GM19328 (cell line): Measurements from ENCODE around the gene RHBDD3.
A peak's percentile ranks its signal among the peaks of the same experiment; 100 is the strongest.

ENCODE experiments used
- ATAC-seq: cut with Tn5 transposase; IDR thresholded peaks from one replicate; pipeline ENCODE4 v1.9.1; 2021; ENCODE audit warnings: mild to moderate bottlenecking, moderate library complexity; ENCODE audit not compliant: unreplicated experiment

RHBDD3 gene

DNA sequence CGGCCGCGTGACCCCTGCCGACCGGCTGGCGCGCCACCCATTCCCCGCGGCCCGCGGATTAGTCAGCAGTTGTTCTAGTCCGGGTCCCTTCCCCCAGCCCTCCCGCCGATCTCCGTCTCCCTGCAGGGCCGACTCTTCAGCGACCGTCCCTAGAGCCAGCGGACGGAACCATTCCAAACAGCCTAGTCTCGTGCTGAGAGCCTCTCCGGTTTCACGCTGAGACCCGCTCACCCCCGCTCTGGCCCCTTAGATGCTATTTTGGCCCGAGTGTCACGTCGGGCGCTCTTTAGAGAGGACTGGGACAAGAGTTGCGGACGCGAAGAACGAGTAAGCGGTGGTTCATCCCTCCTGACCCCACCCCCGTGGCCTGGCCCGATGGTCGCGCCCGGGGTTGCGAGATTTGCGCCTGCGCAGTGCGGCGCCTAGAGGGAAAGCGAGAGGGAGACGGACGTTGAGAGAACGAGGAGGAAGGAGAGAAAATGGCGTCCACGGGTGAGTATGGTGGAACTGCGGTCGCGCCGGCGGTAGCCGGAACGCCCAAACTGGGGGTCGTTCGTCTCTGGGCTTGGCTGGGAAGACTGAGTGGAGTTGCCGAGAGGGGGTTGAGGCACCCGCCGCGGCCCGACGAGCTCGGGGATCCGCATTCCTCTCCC, at the start of gene RHBDD3, which contains the start of gene EWSR1:
Gene RHBDD3, minus strand, starts transcription at position 124 of the 653 bp plus-strand sequence. CDS start 2,355 bp downstream, outside the sequence.
Gene EWSR1, plus strand, starts transcription at position 411 of the 653 bp plus-strand sequence. Its CDS starts 69 bp downstream, at position 480.
- peak; percentile 76 for ATAC-seq

DNA sequence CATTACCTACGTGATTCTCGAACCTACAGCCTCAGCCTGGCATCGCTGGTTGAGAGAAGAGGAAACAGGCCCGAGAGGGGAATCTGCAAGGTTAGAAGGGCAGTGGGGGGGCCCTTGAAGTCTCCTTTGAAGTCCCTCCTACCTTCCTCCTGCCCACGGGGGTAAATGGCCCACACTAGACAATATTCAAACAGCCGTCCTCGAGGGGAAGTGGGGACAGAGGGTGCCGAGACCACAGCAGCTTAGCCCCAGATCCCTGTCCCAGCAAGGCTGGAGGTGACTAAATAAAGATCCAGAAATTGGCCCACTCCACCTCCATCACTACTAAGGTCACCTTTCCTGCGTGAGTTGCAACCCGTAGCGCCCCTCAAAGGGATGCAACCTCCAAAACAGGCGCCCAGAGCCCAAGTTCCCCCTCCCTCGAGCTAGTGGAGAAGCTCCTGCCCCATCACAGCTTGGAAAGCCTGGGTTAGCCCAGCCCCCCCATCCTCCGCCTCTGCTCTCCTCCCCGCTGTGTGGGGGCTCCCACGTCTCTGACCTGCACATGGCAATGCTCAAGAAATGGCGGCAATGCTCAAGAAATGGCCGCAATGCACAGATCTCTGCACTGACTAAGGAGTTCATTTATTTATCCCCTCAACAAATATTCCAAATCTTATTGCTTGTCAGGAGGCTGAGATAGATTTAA, 48.5 kb upstream of the RHBDD3 start:
- ATAC-seq, result no peak

DNA sequence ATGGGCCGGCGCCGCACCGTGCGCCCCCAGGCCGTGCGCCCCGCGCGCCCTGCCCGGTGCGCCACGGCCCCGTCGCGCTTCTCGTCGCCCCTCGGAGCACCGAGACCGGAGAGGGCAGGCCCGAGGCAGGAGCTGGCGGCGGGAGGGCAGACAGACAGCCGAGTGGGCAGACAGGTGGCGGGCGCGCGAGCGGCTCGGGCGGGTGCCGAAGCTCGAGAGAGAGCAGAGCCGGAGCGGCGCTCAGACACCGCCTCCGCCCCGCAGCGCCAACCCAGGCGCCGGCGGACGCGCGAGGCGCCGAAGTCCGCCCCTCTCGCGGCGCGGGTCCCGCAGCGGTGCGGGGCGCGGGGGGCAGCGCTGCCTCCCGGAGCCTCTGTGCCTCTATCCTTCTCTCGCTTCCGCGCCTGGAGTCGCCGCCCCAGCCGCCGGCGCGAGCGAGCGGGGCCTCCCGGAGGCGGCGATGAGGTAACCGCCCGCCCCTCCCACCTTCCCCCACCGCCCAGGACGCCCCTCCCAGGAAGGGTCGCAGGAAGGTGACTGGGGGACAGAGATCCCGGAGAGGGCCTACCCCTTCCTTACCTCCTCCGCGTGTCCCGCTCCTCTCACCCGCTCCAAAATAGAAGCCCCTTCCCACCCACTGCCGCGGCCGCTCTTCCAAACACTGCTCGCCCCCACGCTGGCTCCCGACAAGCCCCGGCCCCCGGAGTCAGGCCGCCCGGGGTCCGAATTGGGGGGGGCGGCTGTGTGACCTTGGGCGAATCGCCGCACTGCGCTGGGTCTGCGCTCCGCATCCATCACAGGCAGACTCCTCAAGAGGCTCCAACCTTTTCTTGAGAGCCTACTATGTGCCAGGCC, 47.7 kb upstream of the RHBDD3 start, which contains the start of gene RASL10A:
Gene RASL10A, minus strand, starts transcription at position 412 of the 855 bp plus-strand sequence. CDS start 451 bp downstream, outside the sequence.
- no peak for ATAC-seq

DNA sequence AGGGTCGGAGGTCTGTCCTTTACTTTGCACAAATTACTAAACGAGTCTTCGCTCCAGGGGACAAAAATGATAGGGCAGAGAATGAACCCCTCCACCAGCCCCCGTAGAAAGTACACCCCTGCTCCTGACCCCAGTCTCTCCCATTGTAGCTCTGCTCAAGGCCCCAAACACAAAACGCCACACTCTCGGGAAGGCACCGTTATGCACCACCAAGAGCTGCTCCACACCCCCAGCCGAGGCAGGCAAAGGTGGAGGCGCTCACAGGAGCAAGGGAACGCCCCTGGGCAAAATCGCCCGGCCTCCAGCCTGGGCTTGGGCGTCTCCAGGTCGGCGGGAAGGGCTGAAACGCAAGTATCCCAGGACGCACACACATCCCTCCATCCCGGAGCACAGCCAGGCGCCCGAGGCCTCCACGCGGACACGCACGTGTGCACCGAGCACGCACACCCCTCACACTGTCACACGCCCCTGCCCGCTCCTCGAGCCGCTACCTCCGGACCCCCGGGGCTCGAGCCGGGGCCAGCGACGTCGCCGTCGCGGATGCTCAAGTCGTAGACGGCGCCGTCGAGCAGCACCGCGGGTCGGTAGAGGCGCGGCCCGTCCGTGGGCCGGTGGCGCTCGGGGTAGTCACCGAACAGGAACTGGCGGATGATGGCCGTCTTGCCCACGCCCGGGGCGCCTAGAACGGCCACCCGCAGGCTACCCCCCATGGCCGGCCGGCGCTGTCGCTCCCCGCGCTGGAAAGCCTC, 46.9 kb upstream of the RHBDD3 start:
- no peak for ATAC-seq

DNA sequence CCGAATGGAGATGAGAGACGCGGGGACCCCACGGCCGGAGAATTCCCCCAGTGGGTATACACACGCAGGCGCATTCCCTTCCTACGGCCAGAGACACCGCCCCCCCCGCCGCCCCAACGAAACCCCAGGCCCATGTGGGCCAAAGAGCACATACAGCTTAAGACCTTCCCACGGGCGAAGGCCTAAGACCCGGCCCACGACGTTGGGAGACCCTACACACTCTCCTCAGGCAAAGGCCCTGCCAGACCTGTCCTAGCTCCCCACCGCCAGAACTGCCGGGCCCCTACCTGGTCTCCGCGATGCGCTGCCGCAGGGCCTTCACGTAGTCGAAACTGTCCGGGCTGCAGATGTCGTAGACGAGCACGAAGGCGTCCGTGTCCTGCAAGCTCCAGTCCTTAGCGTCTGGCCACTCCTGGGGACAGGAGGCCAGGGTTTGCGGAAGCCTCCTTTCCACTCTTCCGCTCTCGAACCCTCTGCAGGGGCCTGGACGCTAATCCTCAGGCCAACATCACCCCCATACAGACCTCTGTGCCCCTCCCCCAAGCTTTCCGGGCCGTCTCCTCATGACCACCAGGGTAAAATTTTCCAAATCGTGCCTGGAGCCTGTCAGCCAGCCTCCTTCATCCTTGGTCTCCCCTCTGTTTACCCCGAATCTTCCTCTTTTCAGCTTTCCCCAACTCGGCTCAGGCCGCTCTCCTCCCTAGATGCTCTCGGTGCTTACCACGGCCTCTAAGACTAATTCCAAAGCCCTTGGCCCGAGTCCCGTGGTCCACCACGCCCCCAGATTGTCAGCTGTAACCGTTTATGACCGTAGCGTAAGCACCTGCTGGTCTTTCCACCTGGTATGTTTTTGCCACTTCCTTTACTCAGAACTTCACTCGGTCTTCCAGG, 46.0 kb upstream of the RHBDD3 start:
- ATAC-seq, result no peak

DNA sequence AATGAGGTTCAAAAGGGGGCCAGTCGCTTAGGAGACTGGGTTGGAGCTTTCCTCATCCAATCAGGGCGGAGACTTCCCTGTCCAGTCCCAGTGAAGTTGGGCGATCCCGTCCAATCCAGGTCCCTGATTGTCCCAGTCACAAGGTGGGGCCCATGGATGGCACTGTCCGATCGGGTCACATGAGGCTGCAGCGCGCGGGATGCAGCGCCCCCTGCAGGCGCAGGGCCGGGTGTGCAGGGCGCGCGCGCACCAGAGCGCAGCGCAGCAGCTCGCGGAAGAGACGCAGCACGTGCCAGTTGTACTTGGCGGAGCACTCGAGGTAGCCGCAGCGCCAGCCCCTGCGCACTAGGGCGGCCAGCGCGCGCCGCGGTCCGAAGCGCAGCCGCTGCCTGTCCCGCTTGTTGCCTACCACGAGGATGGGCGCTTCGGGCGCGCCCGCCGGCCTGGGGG, 45.4 kb upstream of the RHBDD3 start:
- no peak for ATAC-seq

DNA sequence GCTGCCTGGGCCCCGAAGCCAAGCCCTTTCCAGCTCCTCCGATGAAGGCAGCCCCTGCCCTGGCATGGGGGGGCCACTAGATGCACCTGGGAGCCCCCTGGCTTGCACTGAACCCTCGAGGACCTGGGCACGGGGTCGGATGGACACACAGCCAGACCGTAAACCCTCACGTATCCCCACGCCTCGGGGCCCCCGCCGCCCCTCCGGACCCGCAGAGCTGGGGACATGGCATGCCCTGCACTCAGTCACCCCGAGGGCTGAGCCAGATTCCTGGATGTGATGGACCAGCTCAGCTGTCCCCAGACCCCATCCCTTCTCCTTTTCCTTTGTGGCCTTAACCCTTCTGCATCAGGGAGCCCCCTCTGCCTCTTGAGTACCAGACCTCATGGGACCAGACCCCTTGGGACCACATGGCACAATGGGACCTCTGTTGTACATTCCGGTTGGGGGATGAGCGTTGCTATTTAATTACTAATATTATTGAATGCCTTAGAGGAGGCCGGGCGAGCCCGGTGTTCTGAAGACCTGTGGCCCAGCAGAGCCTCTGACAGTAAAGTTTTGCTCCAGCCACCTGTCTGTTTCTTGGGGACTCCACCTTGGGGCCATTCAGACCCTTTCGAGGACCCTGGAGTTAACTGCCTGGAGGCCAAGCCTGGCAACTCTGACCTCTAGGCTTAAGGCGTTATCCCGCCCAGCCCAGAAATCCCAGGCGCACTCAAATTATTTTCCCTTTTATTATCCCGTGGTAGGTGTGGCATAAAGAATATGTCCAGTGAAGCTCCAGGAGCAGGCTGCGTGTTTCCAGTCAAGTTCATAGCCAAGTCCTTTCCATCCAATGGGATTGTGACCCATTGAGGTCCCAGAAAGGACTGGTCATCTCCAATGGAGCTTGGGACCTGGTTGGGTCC, 44.7 kb upstream of the RHBDD3 start:
- ATAC-seq, result no peak

DNA sequence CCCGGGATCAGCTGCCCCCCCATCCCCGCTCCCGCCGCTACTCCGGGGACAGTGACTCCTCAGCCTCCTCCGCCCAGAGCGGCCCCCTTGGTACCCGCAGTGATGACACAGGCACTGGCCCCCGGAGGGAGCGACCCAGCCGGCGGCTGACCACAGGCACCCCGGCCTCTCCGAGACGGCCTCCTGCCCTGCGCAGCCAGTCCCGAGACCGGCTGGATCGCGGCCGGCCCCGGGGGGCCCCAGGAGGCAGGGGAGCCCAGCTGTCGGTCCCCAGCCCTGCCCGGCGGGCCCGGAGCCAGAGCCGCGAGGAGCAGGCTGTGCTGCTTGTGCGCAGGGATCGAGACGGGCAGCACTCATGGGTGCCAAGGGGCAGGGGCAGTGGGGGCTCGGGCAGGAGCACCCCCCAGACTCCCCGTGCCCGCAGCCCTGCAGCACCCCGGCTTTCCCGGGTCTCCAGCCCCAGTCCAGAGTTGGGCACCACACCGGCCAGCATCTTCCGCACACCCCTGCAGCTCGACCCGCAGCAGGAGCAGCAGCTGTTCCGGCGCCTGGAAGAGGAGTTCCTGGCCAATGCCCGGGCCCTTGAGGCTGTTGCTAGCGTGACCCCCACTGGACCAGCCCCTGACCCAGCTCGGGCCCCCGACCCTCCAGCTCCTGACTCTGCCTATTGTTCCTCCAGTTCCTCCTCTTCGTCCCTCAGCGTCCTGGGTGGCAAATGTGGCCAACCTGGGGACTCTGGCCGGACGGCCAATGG, 43.9 kb upstream of the RHBDD3 start:
- ATAC-seq, result no peak

DNA sequence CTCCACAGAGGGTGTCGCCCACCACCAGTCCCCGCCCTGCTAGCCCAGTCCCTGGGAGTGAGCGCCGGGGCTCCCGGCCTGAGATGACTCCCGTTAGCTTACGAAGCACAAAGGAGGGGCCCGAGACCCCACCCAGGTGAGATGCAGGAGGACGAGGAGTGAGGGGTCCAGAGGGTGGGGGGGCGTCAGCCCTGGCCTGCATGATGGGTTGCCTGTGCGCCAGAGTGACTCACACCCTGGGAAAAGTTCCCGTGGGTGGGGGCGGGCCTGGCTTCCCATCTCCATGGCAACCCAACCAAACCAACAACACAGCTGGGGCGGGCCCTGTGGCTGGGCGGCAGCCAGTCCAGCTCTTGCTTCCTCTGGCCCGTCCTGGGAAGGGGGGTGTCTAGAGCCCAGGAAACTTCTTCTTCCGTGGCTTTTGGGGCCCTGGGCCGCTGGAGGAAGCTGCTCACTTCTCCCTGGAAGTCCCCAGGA, 43.1 kb upstream of the RHBDD3 start:
- ATAC-seq, result no peak

DNA sequence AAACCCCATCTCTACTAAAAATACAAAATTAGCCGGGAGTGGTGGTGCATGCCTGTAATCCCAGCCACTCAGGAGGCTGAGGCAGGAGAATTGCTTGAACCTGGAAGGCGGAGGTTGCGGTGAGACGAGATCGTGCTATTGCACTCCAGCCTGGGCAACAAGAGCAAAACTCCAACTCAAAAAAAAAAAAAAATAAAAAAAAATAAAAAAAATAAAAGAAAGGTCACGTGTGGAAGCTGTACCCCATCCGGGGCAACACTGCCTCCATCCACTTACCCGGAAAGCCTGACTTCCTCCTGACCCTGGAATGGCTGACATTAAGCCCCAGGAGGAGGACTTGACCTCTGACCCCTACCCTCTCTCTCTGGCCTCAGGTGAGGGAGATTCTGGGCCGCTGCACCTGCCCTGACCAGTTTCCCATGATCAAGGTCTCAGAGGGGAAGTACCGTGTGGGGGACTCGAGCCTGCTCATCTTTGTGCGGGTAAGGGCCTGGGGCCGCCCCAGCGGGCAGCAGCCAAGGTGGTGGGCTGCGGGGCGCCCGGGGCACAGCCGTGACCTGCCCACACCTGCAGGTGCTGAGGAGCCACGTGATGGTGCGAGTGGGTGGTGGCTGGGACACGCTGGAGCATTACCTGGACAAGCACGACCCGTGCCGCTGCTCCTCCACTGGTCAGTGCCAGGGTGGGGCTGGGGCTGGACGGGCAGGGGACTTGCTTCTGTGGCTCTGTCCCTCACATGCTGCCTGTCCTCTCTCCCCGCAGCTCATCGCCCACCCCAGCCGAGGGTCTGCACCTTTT, 42.5 kb upstream of the RHBDD3 start:
- no peak for ATAC-seq

DNA sequence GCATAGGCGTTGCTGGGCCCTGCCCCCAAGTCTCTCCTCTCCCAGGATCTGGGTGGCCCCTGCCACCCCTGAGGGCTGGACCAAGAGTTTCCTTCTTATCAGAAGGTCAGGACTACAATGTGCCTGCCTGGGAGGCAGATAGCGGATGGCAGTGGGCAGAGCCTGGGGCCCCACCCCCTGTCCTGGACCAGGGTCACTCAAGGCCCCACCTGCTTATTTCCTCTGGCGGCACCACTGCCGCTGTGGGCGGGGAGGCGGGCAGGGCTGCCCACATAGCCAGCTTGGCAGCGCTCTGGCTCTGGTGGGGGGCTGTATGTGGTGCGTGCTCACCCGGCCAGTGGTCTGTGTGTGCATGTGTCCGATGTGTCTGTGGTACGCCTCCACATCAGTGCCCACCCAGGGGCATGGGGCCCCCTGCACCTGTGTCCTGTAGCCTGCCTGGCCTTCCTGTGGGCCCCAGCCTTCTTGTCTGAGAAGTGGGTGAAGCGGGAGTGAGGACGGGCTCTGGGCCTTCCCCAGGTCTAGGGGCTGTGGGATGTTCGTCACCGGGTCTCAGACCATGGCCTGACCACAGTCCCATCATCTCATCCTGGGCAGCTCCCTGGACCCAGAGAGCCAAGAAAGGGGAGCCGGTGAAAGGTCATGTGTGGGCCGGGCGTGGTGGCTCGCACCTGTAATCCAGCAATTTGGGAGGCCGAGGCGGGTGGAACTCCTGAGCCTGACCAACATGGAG, 41.7 kb upstream of the RHBDD3 start:
- ATAC-seq, result no peak

DNA sequence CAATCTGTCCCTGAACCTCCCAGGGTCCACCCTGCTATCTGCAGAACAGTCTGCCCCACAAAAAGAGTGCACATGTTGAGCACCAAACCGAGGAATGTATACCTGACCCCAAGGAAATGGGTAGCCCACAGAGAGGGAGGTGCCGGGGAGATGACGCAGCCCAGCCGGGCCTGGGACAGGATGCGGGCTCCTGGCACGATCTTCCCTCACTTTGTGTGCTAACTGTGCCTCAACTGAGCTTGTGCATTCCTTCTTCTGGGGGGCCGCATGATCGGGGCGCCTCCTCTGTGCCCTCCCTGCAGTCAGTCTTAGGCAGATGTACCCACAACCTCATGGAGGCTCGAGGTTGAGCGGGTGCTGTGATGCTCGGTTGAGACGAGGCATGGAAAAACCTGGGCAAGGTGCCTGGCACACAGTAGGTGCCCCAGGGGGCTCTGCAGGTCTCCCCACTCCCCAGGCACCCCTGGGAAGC, 41.0 kb upstream of the RHBDD3 start:
- no peak for ATAC-seq

DNA sequence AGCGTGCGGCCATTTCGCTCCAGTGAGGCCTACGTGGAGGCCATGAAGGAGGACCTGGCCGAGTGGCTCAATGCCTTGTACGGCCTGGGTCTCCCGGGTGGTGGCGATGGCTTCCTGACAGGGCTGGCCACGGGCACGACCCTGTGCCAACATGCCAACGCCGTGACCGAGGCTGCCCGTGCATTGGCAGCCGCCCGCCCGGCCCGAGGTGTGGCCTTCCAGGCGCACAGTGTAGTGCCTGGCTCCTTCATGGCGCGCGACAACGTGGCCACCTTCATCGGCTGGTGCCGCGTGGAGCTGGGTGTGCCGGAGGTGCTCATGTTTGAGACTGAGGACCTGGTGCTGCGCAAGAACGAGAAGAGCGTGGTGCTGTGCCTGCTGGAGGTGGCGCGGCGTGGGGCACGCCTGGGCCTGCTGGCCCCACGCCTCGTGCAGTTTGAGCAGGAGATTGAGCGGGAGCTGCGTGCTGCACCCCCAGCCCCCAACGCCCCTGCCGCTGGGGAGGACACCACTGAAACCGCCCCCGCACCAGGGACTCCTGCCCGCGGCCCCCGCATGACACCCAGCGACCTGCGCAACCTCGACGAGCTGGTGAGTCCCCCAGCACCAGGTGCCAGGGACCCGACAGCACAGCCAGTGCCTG, 40.5 kb upstream of the RHBDD3 start:
- no peak for ATAC-seq

DNA sequence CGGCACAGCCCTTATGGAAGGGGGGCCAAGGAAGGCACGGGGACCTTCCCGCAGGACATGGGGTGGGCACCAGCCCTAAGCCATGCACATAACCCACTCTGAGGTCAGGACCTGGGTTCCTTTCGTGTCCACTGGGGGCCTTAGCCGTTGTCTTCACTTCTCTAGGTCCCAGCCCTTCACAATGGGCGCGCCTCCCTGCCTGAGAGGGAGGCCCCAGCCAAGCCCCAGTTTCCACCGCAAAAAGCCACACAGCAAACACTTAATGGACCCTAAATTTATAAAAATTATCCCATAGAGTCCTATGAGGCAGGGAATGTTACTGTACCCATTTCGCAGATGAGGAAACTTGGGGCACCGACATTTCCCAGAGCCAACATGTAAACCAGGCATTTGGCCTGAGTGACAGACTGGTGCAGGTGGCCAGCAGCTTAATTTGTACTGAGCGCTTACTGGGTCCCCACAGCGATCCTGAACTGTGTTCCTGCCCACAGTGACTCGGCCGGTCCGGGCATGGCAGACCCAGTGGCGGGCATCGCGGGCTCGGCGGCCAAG, 39.9 kb upstream of the RHBDD3 start:
- no peak for ATAC-seq

DNA sequence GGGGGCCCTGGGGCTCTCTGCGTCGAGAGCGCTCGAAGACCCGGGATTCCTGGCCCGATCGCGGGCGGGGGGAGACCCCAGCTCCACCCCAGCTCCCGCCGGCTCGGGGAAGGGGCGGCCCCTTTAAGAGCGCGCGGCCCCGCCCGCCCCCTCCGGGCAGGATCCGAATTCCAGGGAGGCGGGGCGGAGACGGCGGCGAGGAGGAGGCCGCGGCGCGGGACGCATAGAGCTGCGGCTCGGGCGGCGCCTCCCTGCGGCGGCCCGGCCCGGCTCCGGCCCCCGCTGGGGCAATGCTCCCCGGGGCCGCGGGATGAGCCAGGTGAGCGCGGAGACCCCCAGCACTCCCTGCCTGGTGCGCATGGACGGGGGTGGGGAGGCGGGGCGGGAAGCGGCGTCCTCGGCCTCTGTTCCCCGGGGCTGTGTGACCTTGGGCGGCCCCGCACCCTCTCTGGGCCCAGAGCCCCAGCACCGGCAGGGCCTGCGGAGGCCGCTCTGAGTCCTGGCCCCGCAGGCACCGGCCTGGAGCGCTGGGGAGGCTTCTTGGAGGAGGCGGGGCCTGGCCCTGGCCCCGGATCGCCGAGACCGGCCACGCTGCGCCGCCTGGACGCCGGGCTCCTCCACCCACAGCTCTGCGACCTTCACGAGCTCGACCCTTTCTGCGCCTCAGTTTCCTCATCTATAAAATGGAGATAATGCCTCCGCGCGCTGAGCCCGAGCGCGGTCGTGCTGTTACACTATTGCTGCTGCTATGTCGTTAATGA, 39.2 kb upstream of the RHBDD3 start:
- ATAC-seq, result no peak
